Cardiac muscle cell (in vitro differentiated cells and primary cell): ENCODE measurements around the gene RS1. TPM values are rescaled to one million over a fixed set of nuclear protein-coding genes. Genes with fewer than 3 reads are reported as not detected.

Experiments used
- DNase-seq, 2 donors: peaks; one replicate each; pipeline versions ENCODE4 v3.0.0 to v3.0.0-alpha.2; 2010 to 2017; ENCODE audit warnings: low read depth in 1 of 2, low spot score in 1 of 2
- H3K27ac ChIP-seq: fragments of 200-600 bp; sonication (generic); 2 replicates; pipeline ENCODE4 v1.5.1; 2016
- H3K27me3 ChIP-seq: fragments of 200-600 bp; sonication (generic); 2 replicates; pipeline ENCODE4 v1.6.0; 2016; ENCODE audit warnings: control low read depth
- H3K36me3 ChIP-seq: fragments of 200-600 bp; sonication (generic); 2 replicates; pipeline ENCODE4 v1.5.1; 2016; ENCODE audit warnings: control low read depth
- H3K4me1 ChIP-seq: fragments of 200-600 bp; sonication (generic); 2 replicates; pipeline ENCODE4 v1.8.1; 2017; ENCODE audit warnings: low read depth, mild to moderate bottlenecking, mixed run types
- H3K4me3 ChIP-seq: fragments of 200-600 bp; sonication (generic); 2 replicates; pipeline ENCODE4 v1.5.1; 2016; ENCODE audit warnings: mild to moderate bottlenecking
- H3K9me3 ChIP-seq: fragments of 200-600 bp; sonication (generic); 2 replicates; pipeline ENCODE4 v1.5.1; 2017; ENCODE audit warnings: low read depth, mild to moderate bottlenecking, control low read depth
- polyA plus RNA-seq: library from polyadenylated mRNA; unstranded; fragments of >200 nt; fragmentation: Nextera tagmentation; extraction: Ambion mirVana; gene quantifications from 2 replicates; pipeline ENCODE4 v1.2.1, GENCODE V29; 2016
- total RNA-seq: library from RNA; depleted of rRNA; stranded (reverse); fragments of >200 nt; gene quantifications from 2 replicates; pipeline ENCODE4 v1.2.3, GENCODE V29; 2016
- TF ChIP-seq, protein P1 (sequence below): IDR thresholded peaks from 2 replicates; pipeline ENCODE4 v1.5.1; 2012; ENCODE audit warnings: low read depth, mild to moderate bottlenecking, low read length

The RS1 gene
- total and polyA plus RNA-seq, 2 experiments from 2014 or later, result not detected

DNA sequence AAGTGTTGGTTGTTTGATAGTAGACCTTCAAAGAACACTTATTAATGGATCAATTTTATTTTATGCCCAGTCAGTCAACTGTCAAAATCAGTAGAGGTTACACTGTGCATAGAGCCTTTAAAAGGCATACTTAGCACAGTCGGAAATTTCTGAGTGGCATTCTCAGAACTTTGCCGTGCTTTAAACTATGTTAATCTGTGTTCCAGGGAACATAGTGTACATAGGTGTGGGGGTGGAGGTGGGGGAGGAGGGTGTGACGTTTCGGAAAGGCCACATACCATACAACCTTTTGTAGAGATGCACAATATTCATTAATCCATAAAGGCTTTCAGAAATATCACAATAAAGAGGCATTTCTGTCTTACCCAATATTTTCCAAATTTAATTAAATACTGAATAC, 75.8 kb downstream of the RS1 start:
- TF ChIP-seq, protein P1, sequence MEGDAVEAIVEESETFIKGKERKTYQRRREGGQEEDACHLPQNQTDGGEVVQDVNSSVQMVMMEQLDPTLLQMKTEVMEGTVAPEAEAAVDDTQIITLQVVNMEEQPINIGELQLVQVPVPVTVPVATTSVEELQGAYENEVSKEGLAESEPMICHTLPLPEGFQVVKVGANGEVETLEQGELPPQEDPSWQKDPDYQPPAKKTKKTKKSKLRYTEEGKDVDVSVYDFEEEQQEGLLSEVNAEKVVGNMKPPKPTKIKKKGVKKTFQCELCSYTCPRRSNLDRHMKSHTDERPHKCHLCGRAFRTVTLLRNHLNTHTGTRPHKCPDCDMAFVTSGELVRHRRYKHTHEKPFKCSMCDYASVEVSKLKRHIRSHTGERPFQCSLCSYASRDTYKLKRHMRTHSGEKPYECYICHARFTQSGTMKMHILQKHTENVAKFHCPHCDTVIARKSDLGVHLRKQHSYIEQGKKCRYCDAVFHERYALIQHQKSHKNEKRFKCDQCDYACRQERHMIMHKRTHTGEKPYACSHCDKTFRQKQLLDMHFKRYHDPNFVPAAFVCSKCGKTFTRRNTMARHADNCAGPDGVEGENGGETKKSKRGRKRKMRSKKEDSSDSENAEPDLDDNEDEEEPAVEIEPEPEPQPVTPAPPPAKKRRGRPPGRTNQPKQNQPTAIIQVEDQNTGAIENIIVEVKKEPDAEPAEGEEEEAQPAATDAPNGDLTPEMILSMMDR, result no peak
- H3K36me3 ChIP-seq, result no peaks in the 10 kb centered on the region

DNA sequence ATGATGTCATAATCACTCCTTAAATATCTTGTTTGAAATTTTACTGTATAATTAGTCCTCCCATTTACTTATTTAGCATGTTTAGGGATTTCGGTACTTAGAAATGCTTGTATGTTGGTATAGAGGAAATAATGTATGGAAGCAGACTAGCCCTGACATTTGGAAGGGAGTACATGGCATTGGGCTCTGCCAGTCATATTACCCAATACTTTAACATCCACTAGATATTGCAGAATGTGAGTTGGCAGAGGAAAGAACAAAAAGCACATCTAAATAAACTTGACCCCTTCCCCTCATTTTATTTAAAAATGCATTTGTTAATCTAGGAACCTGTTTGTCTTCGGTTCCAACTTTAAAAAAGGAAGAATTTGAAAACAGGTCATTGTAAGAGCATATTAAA, 77.8 kb downstream of the RS1 start:
- Histone ChIP-seq H3K27ac (no peak overlapping the region), H3K36me3 (no peaks in the 10 kb centered on the region), H3K9me3 (no peaks in the 10 kb centered on the region), H3K4me1 (no peaks in the 10 kb centered on the region), H3K27me3 (no peaks in the 10 kb centered on the region), H3K4me3 (no peak overlapping the region)
- no peak for DNase-seq
- TF ChIP-seq, protein P1, result no peak

More for the DNA sequence above, 75.8 kb downstream of the RS1 start:
- no peaks in the 10 kb centered on the region for H3K27me3 ChIP-seq
- no peaks in the 10 kb centered on the region for H3K9me3 ChIP-seq
- H3K4me1 ChIP-seq, result no peaks in the 10 kb centered on the region
- no peak overlapping the region for H3K4me3 ChIP-seq
- no peak overlapping the region for H3K27ac ChIP-seq
- no peak for DNase-seq

DNA sequence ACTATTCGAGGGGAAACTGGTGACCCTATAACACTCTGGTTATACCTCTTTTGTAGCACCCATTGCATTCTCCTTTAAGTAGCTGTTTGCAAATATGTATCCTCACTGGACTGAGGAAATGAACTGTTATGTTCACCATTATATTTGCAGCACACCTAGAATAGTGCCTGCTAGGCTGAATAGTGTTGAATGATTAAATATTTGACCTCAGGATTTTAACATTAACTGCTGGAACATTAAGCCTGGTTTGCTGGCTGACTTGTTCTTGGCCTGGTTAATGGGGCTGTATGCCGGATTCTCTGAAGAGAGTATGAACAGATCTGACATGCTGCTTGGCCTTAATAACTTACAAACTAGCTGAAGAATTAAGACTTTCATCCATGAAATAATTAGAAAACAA, 80.1 kb downstream of the RS1 start:
- no peak overlapping the region for H3K4me3 ChIP-seq
- no peaks in the 10 kb centered on the region for H3K27me3 ChIP-seq
- no peaks in the 10 kb centered on the region for H3K36me3 ChIP-seq
- no peak for DNase-seq
- H3K4me1 ChIP-seq, result no peaks in the 10 kb centered on the region
- no peak overlapping the region for H3K27ac ChIP-seq
- no peaks in the 10 kb centered on the region for H3K9me3 ChIP-seq
- TF ChIP-seq, protein P1, result no peak

Other genes starting within 250 kb of the RS1 start
- gene CDKL5, start 246.5 kb downstream of the RS1 start, total RNA-seq, result 3.8 and 12.9 TPM in 2 replicates
- 2.7 and 7.2 TPM in 2 replicates for gene CDKL5, start 246.5 kb downstream of the RS1 start, polyA plus RNA-seq
- gene PPEF1, start 35.5 kb upstream of the RS1 start, total RNA-seq, result 0.30 TPM in 1 of 2 replicates, not detected in the other
- gene PPEF1, start 35.5 kb upstream of the RS1 start, polyA plus RNA-seq, result 1.5 TPM in 1 of 2 replicates, not detected in the other